Measurements from ENCODE around the gene DSC1.

DNA sequence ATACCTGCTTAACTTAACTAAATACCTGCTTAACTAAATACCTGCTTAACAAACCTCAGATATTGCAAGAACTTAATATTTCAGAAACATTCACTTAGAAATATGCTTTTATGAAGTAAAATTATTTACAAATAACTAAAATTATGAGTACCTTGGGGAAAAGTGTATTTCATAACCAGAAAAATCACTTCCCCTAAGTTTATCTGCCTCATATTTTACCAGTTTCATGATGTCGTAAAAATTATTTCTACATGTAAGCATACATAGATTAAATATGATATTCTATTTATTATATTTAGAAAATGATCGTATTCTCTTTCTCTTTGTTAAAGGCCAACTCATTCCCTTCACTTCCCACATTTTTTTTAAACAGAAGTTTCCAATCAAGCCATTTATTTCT is 41.5 kb upstream of the DSC1 start:
- TF ChIP-seq POLR2AphosphoS5 (IDR thresholded peaks at IDR 0.05; ENCODE audit: low read depth, low read length) (no peak), TAF1 (IDR thresholded peaks at IDR 0.05; ENCODE audit: borderline replicate concordance, insufficient read depth, low read length) (no peak), REST (IDR thresholded peaks at IDR 0.05; ENCODE audit: insufficient read depth in 1 of 2, low read depth in 2 of 2, low read length in 2 of 2) (no peak)

Measured in PFSK-1 (cell line).